ENCODE data around the gene AGPAT1. TPM values are rescaled to one million over a fixed set of nuclear protein-coding genes. Genes with fewer than 3 reads are reported as not detected.

The AGPAT1 gene
- total and polyA plus RNA-seq, 9 donors: 32.3 to 71.7 (median 61.7) TPM

GRCh38 chr6:32156891-32157290 lies 19.0 kb downstream of the AGPAT1 start:
- WGBS (ENCODE audit: insufficient coverage): no CpG with 5 or more reads among the region's 9 CpGs
- peaks cover 15% of the 10 kb centered on the region for H3K27me3 ChIP-seq (ENCODE audit: control insufficient read depth, insufficient read depth, low read length)
- no peak for DNase-seq
- H3K36me3 ChIP-seq (ENCODE audit: control insufficient read depth, insufficient read depth, low read length): peaks cover 42% of the 10 kb centered on the region
- H3K4me3 ChIP-seq (ENCODE audit: low read length): no peak overlapping the region
- H3K4me1 ChIP-seq (ENCODE audit: control insufficient read depth, insufficient read depth, low read length): peaks cover 31% of the 10 kb centered on the region
- H3K27ac ChIP-seq (ENCODE audit: low read length): no peak overlapping the region
- H3K9me3 ChIP-seq (replicated peaks; ENCODE audit: control insufficient read depth, low read depth, low read length): peaks cover 2% of the 10 kb centered on the region

GRCh38 chr6:32154514-32155161 lies 21.2 kb downstream of the AGPAT1 start:
- Histone ChIP-seq H3K27me3 (ENCODE audit: control insufficient read depth, insufficient read depth, low read length) (peaks cover 35% of the 10 kb centered on the region), H3K4me1 (ENCODE audit: control insufficient read depth, insufficient read depth, low read length) (peaks cover 35% of the 10 kb centered on the region), H3K9me3 (replicated peaks; ENCODE audit: control insufficient read depth, low read depth, low read length) (peaks cover 2% of the 10 kb centered on the region), H3K4me3 (ENCODE audit: low read length) (peak overlapping the region; percentile 84), H3K27ac (ENCODE audit: low read length) (peak overlapping the region; percentile 94), H3K36me3 (ENCODE audit: control insufficient read depth, insufficient read depth, low read length) (peaks cover 38% of the 10 kb centered on the region)
- WGBS (ENCODE audit: insufficient coverage): 5% methylated on average over 24 of the region's 34 CpGs
- DNase-seq: peak; percentile 88

GRCh38 chr6:32153564-32154513 lies 22.0 kb downstream of the AGPAT1 start, which contains the start of gene PPT2:
Gene PPT2 (plus strand): TSS chr6:32154141. CDS start chr6:32154595, 454 bp downstream.
- Histone ChIP-seq H3K4me3 (ENCODE audit: low read length) (peak within 1 kb of the TSS; percentile 84), H3K9me3 (replicated peaks; ENCODE audit: control insufficient read depth, low read depth, low read length) (peaks cover 2% of the 10 kb centered on the region), H3K36me3 (ENCODE audit: control insufficient read depth, insufficient read depth, low read length) (peaks cover 34% of the 10 kb centered on the region), H3K4me1 (ENCODE audit: control insufficient read depth, insufficient read depth, low read length) (peaks cover 40% of the 10 kb centered on the region), H3K27ac (ENCODE audit: low read length) (peak within 1 kb of the TSS; percentile 94), H3K27me3 (ENCODE audit: control insufficient read depth, insufficient read depth, low read length) (peaks cover 43% of the 10 kb centered on the region)
- 0% methylated on average over 31 of the region's 52 CpGs for WGBS (ENCODE audit: insufficient coverage)
- peak; percentile 98 for DNase-seq

- H3K27ac ChIP-seq (ENCODE audit: low read length): peak overlapping the region; percentile 94
- H3K36me3 ChIP-seq (ENCODE audit: control insufficient read depth, insufficient read depth, low read length): peaks cover 25% of the 10 kb centered on the region
- H3K9me3 ChIP-seq (replicated peaks; ENCODE audit: control insufficient read depth, low read depth, low read length): peaks cover 2% of the 10 kb centered on the region
- H3K4me1 ChIP-seq (ENCODE audit: control insufficient read depth, insufficient read depth, low read length): peaks cover 43% of the 10 kb centered on the region
- peak overlapping the region; percentile 84 for H3K4me3 ChIP-seq (ENCODE audit: low read length)
- peak; percentile 61 for DNase-seq
- 6% methylated on average over 10 of the region's 35 CpGs for WGBS (ENCODE audit: insufficient coverage)
- H3K27me3 ChIP-seq (ENCODE audit: control insufficient read depth, insufficient read depth, low read length): peaks cover 51% of the 10 kb centered on the region
Observed at GRCh38 chr6:32152769-32153563, 22.9 kb downstream of the AGPAT1 start.

GRCh38 chr6:32151863-32152768 lies 23.8 kb downstream of the AGPAT1 start, which contains the start of gene PRRT1:
Gene PRRT1 (minus strand): TSS chr6:32151939. CDS start chr6:32151827, 112 bp downstream.
- peak; percentile 49 for DNase-seq
- H3K27me3 ChIP-seq (ENCODE audit: control insufficient read depth, insufficient read depth, low read length): peaks cover 60% of the 10 kb centered on the region
- peak within 1 kb of the TSS; percentile 13 for H3K4me3 ChIP-seq (ENCODE audit: low read length)
- H3K4me1 ChIP-seq (ENCODE audit: control insufficient read depth, insufficient read depth, low read length): peaks cover 43% of the 10 kb centered on the region
- H3K9me3 ChIP-seq (replicated peaks; ENCODE audit: control insufficient read depth, low read depth, low read length): no peaks in the 10 kb centered on the region
- WGBS (ENCODE audit: insufficient coverage): 14% methylated on average over 1 of the region's 24 CpGs
- H3K36me3 ChIP-seq (ENCODE audit: control insufficient read depth, insufficient read depth, low read length): peaks cover 18% of the 10 kb centered on the region
- peak within 1 kb of the TSS; percentile 94 for H3K27ac ChIP-seq (ENCODE audit: low read length)

GRCh38 chr6:32151181-32151862 lies 24.6 kb downstream of the AGPAT1 start:
- H3K4me3 ChIP-seq (ENCODE audit: low read length): no peak overlapping the region
- no peaks in the 10 kb centered on the region for H3K9me3 ChIP-seq (replicated peaks; ENCODE audit: control insufficient read depth, low read depth, low read length)
- H3K27ac ChIP-seq (ENCODE audit: low read length): no peak overlapping the region
- WGBS (ENCODE audit: insufficient coverage): 22% methylated on average over 4 of the region's 8 CpGs
- peaks cover 43% of the 10 kb centered on the region for H3K4me1 ChIP-seq (ENCODE audit: control insufficient read depth, insufficient read depth, low read length)
- DNase-seq: peak; percentile 13
- H3K27me3 ChIP-seq (ENCODE audit: control insufficient read depth, insufficient read depth, low read length): peaks cover 66% of the 10 kb centered on the region
- peaks cover 10% of the 10 kb centered on the region for H3K36me3 ChIP-seq (ENCODE audit: control insufficient read depth, insufficient read depth, low read length)

GRCh38 chr6:32149932-32150870 lies 25.7 kb downstream of the AGPAT1 start:
- H3K27ac ChIP-seq (ENCODE audit: low read length): no peak overlapping the region
- no peak overlapping the region for H3K4me3 ChIP-seq (ENCODE audit: low read length)
- H3K4me1 ChIP-seq (ENCODE audit: control insufficient read depth, insufficient read depth, low read length): peaks cover 37% of the 10 kb centered on the region
- 21% methylated on average over 55 of the region's 55 CpGs for WGBS (ENCODE audit: insufficient coverage)
- no peaks in the 10 kb centered on the region for H3K9me3 ChIP-seq (replicated peaks; ENCODE audit: control insufficient read depth, low read depth, low read length)
- peak; percentile 6 for DNase-seq
- H3K27me3 ChIP-seq (ENCODE audit: control insufficient read depth, insufficient read depth, low read length): peaks cover 70% of the 10 kb centered on the region
- H3K36me3 ChIP-seq (ENCODE audit: control insufficient read depth, insufficient read depth, low read length): no peaks in the 10 kb centered on the region

- H3K27me3 ChIP-seq (ENCODE audit: control insufficient read depth, insufficient read depth, low read length): peaks cover 70% of the 10 kb centered on the region
- H3K4me1 ChIP-seq (ENCODE audit: control insufficient read depth, insufficient read depth, low read length): peaks cover 30% of the 10 kb centered on the region
- H3K9me3 ChIP-seq (replicated peaks; ENCODE audit: control insufficient read depth, low read depth, low read length): no peaks in the 10 kb centered on the region
- peak overlapping the region; percentile 21 for H3K4me3 ChIP-seq (ENCODE audit: low read length)
- no peaks in the 10 kb centered on the region for H3K36me3 ChIP-seq (ENCODE audit: control insufficient read depth, insufficient read depth, low read length)
- 11% methylated on average over 36 of the region's 47 CpGs for WGBS (ENCODE audit: insufficient coverage)
- DNase-seq: no peak
- H3K27ac ChIP-seq (ENCODE audit: low read length): no peak overlapping the region
Observed at GRCh38 chr6:32149092-32149755, 26.7 kb downstream of the AGPAT1 start.

All from muscle of leg (tissue), 11 donors.